NCI-H1048 (cell line): ENCODE data around the gene BICD2.

Experiments used
- DNase-seq: peaks from one replicate; lab custom pipeline; 2025; lab: John Stamatoyannopoulos, UW

The BICD2 gene

DNA sequence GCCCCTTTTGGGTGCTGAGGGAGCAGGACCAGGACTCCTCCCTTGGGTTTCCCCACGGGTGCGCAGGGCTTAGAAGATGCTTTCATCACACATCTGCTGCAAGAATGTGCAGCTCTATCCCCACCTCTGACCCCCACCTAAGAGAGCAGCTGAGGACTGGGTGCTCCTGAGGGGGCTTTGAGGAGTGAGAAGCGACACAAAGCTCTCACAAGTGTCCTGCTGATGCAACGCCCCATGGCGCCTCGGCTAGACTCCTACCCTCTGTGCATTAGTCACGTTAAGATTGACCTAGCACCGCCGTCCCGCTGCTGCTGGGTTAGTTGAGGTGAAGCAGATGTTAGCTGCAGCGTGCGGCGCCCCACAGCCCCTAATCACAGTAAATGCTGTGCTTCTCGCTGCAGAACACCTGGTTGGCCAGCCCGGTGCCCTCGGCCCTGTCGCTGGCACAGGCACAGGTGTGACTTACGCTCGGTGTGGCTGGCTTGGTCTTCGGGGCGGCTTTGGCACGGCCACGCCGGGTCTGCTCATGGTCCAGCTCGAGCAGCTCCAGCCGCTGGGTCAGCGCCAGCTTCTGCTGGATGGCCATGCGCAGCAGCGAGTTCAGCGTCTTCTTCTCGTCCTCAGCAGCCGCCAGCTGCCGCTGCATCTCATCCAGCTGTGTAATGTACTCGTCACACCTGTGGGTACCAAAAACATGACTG, 49.7 kb downstream of the BICD2 start:
- DNase-seq, result no peak

- no peak for DNase-seq
These were observed 50.6 kb downstream of the BICD2 start for GRCh38 chr9:92714016-92714415.

DNA sequence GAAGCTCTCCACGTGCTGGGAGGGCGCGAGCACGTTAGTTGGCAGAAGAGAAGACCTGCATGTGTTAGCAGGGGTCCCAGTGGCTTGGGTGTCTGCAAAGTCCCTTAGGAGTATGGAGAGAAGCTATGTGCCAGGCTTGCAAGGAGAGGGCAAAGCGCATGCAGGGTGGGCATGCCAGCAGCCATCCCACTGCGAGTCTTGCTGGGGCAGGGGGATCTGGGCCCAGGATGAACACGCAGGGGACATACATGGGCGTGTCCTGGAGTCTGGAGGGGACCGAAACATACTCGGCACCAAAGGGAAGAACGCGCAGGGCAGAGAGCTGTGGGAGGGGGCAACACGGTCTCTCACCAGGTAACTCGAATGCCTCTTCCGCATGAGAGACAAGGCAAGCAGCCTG, 51.1 kb downstream of the BICD2 start:
- no peak for DNase-seq

GRCh38 chr9:92712767-92713166, 51.9 kb downstream of the BICD2 start:
- DNase-seq, result no peak

DNA sequence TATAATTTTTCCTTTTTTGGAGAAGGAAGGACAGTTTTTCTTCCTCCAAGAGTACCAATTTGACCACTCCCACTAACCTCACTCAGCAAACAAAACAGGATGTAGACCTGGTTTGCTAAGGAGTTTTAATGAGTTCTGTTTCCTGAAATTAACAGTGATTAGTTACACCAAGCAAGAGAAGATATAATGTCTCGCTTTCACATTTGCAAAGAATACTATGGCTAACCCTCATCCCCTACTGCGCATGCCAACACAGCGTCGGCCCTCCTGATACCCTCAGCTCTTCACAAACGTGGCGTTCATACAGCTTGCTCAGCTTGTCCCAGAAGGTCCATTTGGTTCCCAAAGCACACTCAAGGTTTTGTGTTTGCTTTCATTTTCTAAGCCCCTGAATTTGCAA, 52.8 kb downstream of the BICD2 start:
- DNase-seq, result no peak

DNA sequence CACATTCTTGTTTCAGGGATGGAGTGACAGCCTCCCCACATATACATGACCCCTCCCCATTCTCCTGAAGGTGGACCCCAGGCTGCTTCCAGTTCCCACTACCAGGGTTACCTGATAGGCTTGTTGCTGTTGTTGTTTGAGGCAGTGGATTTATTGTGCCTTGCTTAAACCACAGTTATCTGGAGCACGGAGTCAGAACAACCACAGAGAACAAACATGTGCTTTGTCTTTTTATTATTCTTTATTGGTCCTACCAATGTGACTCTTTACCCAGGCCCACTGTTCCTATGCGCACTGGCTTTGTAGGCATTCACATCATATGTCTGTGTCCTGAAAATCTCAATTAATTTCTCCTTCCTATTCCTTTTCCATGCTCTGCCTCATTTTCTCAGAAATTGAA, 53.5 kb downstream of the BICD2 start:
- DNase-seq, result no peak

DNA sequence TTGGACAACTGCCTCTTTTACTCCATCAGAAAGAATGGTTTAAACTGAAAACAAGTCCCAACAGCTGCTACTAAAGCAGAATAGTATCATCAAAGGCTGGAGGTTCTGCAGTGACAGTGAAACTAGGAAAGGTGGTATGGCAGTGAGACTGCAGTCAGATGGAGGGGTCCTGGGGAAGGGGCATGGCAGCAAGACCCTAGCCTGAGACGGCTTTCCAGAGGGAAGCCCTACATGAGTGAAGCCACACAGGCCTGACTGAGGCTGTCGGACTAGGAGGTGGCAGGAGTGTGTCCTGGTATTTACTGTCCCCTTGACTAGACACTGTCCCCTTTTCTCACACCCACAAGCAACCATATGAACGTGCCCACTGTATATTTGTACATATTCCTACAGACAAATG, 54.3 kb downstream of the BICD2 start:
- DNase-seq, result no peak

- DNase-seq, result no peak
These were observed 54.7 kb downstream of the BICD2 start for GRCh38 chr9:92709954-92710353.

GRCh38 chr9:92709240-92709639, 55.4 kb downstream of the BICD2 start:
- no peak for DNase-seq

DNA sequence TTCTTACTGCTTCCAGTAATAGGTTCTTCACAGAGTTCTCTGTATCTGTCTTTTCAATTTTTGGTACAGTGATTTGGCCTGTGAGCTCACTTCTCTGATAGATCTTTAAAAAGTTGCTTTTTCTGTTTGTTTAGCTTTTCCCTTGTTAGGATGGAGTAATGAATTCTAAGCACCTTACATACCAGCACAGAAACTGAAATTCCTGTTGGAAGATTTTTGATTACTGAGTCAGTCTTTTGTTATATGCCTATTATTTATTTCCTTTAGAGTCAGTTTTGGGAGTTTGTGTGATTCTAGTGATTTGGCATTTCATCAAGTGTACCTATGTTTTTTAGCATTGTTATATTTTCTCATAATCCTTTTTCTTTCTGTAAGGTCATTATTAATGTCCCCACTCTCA, 57.1 kb downstream of the BICD2 start:
- DNase-seq, result no peak

GRCh38 chr9:92706218-92706940, 58.3 kb downstream of the BICD2 start:
- DNase-seq, result no peak

- no peak for DNase-seq
These were observed 60.1 kb downstream of the BICD2 start for GRCh38 chr9:92704528-92704927.

GRCh38 chr9:92696619-92697018, 68.0 kb downstream of the BICD2 start:
- no peak for DNase-seq

DNA sequence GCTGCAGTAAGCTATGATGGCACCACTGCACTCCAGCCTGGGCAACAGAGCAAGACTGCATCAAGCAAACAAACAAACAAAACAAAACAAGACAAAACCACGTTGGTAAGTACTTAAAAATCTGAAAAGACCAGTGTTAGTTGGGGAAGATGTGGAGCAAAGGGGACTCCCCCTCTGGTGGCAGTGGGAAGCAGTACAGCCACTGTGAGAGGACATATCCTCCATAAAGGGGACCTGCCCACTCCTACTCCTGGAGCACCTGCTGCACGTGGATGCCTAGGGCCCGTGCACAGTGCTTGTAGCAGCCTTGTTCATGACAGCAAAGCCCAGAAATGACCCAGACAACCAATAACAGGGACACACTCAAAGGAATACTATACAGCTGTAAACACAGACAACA, 77.7 kb downstream of the BICD2 start:
- no peak for DNase-seq

DNA sequence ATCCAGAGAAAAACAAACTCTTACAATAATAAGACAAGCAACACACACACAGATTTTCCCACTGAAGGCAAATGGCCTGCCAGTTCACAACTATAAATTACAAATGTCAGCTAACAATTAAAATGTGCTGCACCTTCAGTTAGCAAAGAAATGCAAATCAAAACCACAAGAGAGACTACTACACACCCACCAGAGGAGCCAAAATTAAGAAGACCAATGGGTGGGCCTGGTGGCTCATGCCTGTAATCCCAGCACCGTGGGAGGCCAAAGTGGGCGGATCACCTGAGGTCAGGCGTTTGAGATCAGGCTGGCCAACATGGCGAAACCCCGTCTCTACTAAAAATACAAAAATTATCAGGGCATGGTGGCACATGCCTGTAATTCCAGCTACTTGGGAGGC, 79.6 kb downstream of the BICD2 start:
- DNase-seq, result no peak

- no peak for DNase-seq
These were observed 82.4 kb downstream of the BICD2 start for GRCh38 chr9:92682269-92682668.

GRCh38 chr9:92680166-92681119, 84.2 kb downstream of the BICD2 start:
- no peak for DNase-seq

- DNase-seq, result no peak
These were observed 85.0 kb downstream of the BICD2 start for GRCh38 chr9:92679413-92680165.

GRCh38 chr9:92671323-92671722, 93.3 kb downstream of the BICD2 start:
- no peak for DNase-seq

DNA sequence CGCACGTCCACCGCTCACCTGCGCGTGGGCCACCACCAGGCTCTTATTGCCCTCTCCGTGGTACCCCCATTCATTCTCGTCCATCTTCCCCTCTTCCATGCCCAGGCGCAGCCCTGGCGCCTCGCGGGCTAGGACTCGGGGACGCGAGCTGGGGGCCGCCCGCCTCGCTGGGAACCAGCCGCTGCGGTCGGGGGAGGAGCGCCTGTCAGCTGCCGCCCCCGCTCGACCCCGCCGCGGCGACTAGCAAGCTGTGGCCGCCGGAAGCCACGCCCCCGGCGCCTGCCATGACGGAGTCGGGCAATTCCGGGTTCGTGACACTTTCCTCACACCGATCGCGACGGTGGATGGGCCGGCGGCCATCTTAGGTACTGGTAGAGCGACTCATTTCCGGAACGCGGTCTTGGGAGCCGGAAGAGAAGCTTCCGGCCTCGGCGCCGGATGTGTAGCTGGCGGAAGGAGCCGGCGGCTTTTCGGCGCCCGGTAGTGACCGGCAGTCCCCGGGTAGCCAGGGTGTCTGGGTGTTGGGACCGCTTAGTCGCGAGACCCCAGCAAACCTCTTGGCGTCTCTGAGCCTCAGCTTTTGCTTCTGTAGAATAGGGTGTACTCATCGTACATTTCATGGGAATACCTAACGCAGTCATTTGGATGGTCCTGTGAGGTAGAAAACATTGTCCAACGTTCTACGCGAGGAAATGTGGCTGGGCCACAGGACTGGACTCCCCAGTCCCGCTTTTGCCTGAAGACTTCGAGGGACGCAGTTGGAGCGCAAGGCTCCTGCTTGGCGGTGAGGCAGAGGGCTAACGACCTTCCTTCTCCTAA, 94.5 kb downstream of the BICD2 start, which contains the start of gene IPPK:
Gene IPPK, minus strand, starts transcription at position 242 of the 819 bp plus-strand sequence. Its CDS starts 143 bp downstream, at position 99.
- DNase-seq, result peak; percentile 97

DNA sequence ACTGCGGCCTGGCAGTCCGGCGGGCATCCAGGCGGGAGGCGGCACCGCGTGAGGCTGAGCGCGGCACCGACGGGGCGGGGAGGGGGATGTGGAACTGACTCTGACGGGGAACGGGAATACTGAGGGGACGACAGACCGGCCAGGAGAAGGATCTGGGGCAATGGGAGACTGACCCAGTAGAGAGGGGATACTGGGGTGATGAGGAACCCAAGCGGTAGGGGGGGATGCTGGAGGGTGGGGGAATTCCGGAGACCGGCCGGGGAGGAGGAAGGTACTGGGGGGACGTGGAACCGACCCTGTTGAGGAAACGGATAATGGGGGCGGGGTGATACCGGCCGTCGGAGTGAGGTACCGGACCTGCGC, 95.1 kb downstream of the BICD2 start:
- no peak for DNase-seq
